Measurements from ENCODE around the gene SLC24A3.

SLC24A3 gene

DNA sequence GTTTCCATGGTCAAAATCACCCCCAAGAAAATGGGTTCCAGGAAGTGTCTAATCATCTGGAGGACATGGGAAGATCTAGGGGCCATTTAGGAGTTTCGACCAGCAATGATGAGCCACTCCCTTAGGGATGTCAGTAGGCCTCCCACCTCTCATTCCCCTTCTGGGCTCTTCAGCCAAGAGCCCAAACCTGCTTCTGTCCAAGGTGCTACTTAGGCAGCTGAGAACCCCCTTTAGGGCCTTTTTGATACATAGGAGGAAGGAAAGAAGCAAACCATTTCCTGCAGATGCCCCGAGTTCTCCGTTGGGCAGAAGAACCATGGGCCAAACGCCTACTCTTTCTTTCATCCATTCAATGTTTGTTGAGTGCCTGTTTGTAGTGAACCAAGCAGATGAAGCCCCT lies 404.2 kb downstream of the SLC24A3 start:
- H3K27me3 ChIP-seq (ENCODE audit: control insufficient read depth, insufficient read depth, low read length): no peaks in the 10 kb centered on the region
- no peak overlapping the region for H3K4me3 ChIP-seq (ENCODE audit: low read length)
- H3K9ac ChIP-seq (ENCODE audit: low read depth, low read length): no peak overlapping the region
- H3K9me3 ChIP-seq (replicated peaks; ENCODE audit: low read length): no peaks in the 10 kb centered on the region
- H3K4me2 ChIP-seq (ENCODE audit: low read length): no peak overlapping the region
- no peaks in the 10 kb centered on the region for H3K36me3 ChIP-seq (ENCODE audit: insufficient read depth, low read length)
- peaks cover 5% of the 10 kb centered on the region for H3K4me1 ChIP-seq (ENCODE audit: control insufficient read depth, insufficient read depth, low read length)

DNA sequence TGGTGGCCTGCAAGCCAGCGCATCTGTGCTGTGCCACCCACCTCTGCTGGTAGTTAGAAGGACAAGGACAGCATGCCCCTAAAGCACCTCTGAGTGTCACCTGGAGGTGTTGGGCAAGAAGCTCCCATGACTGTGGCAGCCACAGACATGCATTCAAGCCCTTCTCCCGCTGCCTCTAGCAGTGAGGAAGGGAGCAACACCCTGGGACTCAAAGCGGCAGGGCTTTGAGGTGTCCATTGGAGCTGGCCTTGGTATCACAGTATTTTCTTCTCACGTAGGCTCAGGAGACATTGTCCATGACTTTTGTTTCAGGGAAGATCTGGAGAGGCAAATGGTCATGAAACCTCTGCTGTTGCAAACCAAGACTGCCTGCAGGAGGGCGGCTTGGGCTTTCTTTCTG lies 404.8 kb downstream of the SLC24A3 start:
- no peaks in the 10 kb centered on the region for H3K27me3 ChIP-seq (ENCODE audit: control insufficient read depth, insufficient read depth, low read length)
- H3K4me3 ChIP-seq (ENCODE audit: low read length): no peak overlapping the region
- no peaks in the 10 kb centered on the region for H3K36me3 ChIP-seq (ENCODE audit: insufficient read depth, low read length)
- no peaks in the 10 kb centered on the region for H3K9me3 ChIP-seq (replicated peaks; ENCODE audit: low read length)
- H3K4me2 ChIP-seq (ENCODE audit: low read length): no peak overlapping the region
- peaks cover 5% of the 10 kb centered on the region for H3K4me1 ChIP-seq (ENCODE audit: control insufficient read depth, insufficient read depth, low read length)
- H3K9ac ChIP-seq (ENCODE audit: low read depth, low read length): no peak overlapping the region

DNA sequence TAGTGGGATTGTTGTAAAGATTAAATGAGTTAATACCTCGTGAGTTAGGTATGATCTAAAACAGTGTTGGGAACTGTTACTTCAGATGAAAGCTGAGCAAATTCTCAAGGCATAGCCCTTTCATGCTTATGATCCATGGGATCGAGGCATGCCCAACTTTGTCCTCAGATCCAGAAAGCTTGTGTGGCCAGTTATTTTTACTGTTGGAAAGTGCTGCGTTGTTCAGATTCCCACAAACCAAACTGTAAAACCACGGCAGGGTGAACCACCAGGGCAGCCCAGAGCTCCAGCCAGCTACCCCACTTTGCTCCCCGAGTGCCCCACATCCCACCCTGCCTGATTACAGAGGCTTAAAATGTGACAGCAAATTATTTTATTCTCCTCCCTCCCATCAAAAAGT lies 406.3 kb downstream of the SLC24A3 start:
- H3K9ac ChIP-seq (ENCODE audit: low read depth, low read length): no peak overlapping the region
- no peak overlapping the region for H3K4me2 ChIP-seq (ENCODE audit: low read length)
- H3K36me3 ChIP-seq (ENCODE audit: insufficient read depth, low read length): no peaks in the 10 kb centered on the region

DNA sequence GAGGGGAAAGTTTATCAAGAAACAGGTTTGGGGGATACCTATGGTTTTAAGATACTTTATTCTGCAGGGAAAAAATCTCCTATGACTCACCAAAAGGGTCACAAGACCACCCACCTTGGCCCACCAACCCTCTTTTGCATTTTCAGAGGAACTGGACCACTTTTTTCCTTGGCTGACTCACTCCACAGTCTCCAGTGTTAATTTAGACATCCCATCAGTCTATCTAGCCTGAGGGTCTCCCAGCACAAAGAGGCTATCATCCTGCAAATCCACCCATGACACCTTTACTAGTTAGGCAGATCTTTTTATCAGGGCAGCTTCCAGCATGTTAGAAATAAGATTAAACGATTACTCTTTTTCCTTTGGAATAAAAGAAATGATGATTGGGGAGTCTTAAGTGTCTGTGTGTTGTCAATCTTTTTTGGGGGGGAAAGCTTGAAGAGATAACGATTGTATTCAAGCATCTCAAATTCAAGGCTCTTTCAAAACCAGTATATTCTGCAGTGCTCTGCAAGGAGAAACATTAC lies 407.5 kb downstream of the SLC24A3 start:
- H3K4me3 ChIP-seq (ENCODE audit: low read length): no peak overlapping the region
- no peak overlapping the region for H3K9ac ChIP-seq (ENCODE audit: low read depth, low read length)
- H3K4me2 ChIP-seq (ENCODE audit: low read length): no peak overlapping the region
- no peaks in the 10 kb centered on the region for H3K9me3 ChIP-seq (replicated peaks; ENCODE audit: low read length)
- H3K4me1 ChIP-seq (ENCODE audit: control insufficient read depth, insufficient read depth, low read length): peaks cover 8% of the 10 kb centered on the region
- H3K36me3 ChIP-seq (ENCODE audit: insufficient read depth, low read length): no peaks in the 10 kb centered on the region
- no peaks in the 10 kb centered on the region for H3K27me3 ChIP-seq (ENCODE audit: control insufficient read depth, insufficient read depth, low read length)

More for the DNA sequence above, 406.3 kb downstream of the SLC24A3 start:
- Histone ChIP-seq H3K9me3 (replicated peaks; ENCODE audit: low read length) (no peaks in the 10 kb centered on the region), H3K27me3 (ENCODE audit: control insufficient read depth, insufficient read depth, low read length) (no peaks in the 10 kb centered on the region), H3K4me3 (ENCODE audit: low read length) (no peak overlapping the region), H3K4me1 (ENCODE audit: control insufficient read depth, insufficient read depth, low read length) (peaks cover 5% of the 10 kb centered on the region)

DNA sequence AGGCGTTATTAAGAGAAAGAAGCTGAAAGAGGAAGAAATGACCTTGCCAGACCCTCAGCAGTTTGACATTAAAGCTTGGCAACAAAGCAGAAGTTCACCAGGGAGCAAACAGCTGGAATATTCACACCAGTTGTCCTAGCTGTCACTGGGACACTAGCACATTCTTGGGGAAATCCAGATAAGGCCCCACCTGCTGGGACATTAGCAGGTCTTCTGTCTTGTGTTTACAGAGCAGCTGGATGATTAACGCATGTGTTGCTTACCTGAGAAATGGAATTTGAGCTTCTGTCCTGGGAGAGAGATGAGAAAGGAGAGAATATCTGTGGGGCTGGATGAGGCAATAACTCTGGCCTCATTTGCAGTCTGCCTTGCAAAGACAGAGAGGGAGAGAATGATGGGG lies 408.0 kb downstream of the SLC24A3 start:
- H3K4me1 ChIP-seq (ENCODE audit: control insufficient read depth, insufficient read depth, low read length): peaks cover 10% of the 10 kb centered on the region
- H3K9ac ChIP-seq (ENCODE audit: low read depth, low read length): no peak overlapping the region
- H3K36me3 ChIP-seq (ENCODE audit: insufficient read depth, low read length): no peaks in the 10 kb centered on the region
- no peak overlapping the region for H3K4me3 ChIP-seq (ENCODE audit: low read length)
- no peaks in the 10 kb centered on the region for H3K9me3 ChIP-seq (replicated peaks; ENCODE audit: low read length)
- H3K4me2 ChIP-seq (ENCODE audit: low read length): no peak overlapping the region
- H3K27me3 ChIP-seq (ENCODE audit: control insufficient read depth, insufficient read depth, low read length): no peaks in the 10 kb centered on the region

DNA sequence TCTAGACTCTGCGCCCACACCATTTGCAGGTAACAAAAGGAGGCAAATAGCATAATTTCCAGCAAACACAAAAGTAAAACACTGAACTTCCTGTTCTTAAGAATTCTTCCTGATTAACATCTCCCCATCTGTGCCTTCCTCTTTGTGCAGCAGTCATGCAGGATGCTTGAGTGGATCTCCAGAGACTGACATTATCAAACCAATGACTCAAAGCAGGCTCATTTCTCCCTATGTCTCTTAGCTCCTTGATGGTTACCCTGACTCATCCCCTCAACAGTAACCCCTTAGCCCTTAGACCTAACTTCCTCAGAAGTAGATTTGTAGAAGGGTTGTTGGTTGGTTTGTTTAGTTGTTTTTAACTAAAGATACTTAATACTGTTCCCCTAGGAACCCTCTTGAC lies 408.6 kb downstream of the SLC24A3 start:
- Histone ChIP-seq H3K4me1 (ENCODE audit: control insufficient read depth, insufficient read depth, low read length) (peaks cover 10% of the 10 kb centered on the region), H3K9ac (ENCODE audit: low read depth, low read length) (no peak overlapping the region), H3K36me3 (ENCODE audit: insufficient read depth, low read length) (no peaks in the 10 kb centered on the region), H3K27me3 (ENCODE audit: control insufficient read depth, insufficient read depth, low read length) (no peaks in the 10 kb centered on the region), H3K9me3 (replicated peaks; ENCODE audit: low read length) (no peaks in the 10 kb centered on the region), H3K4me2 (ENCODE audit: low read length) (no peak overlapping the region), H3K4me3 (ENCODE audit: low read length) (no peak overlapping the region)

DNA sequence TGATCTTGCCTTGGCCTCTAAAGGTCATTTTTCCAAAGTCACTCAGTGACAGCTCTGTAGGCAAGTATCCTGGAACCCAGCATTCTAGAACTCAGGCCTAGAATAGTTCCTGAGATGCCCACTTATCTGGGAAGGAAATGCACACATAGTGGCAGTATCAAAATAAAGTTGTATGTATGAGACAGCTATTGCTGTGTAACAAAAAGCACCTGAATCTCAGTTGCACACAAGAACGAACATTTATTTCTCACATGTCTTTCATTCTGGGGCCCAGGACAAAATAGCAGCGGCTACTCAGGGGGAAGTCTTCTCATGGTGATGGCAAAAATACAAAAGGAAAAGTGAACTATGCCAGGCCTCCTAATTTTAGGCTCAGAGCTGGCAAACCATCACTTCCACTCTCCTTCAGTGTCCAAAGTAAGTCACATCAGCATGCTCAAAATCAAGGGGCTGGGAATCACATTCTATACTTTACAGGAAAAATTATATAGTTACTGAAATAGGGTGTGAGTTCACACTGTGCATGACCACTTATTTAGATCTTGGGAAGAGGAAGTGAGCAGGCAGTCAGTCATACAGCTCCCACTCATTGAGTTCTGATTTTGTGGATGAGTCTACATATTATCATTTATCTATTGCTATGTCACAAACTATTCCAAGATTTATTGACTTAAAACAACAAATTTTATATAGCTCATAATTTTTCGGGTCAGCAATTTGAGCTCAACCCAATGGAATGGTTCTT lies 412.0 kb downstream of the SLC24A3 start:
- Histone ChIP-seq H3K4me3 (ENCODE audit: low read length) (no peak overlapping the region), H3K27me3 (ENCODE audit: control insufficient read depth, insufficient read depth, low read length) (no peaks in the 10 kb centered on the region), H3K36me3 (ENCODE audit: insufficient read depth, low read length) (no peaks in the 10 kb centered on the region), H3K9me3 (replicated peaks; ENCODE audit: low read length) (no peaks in the 10 kb centered on the region), H3K4me2 (ENCODE audit: low read length) (no peak overlapping the region), H3K4me1 (ENCODE audit: control insufficient read depth, insufficient read depth, low read length) (peaks cover 10% of the 10 kb centered on the region), H3K9ac (ENCODE audit: low read depth, low read length) (no peak overlapping the region)

DNA sequence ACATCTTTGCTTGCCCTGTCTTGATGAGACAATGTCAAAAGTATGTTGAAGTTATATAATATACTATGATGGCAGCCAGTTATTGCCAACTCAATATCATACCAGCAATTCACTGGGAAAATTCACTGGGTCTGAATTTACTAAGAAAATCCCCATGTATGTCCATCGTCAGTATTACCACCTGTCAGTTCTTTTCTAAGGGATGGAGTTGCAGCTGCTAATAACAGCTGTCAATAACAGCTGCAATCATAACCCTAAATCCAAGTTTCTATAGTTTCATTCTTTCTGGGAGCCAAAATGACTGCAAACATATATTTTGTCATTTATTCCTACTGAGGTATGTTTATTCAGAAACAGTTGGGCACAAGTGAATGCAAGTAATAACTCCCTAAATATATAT lies 413.0 kb downstream of the SLC24A3 start:
- H3K4me1 ChIP-seq (ENCODE audit: control insufficient read depth, insufficient read depth, low read length): peaks cover 10% of the 10 kb centered on the region
- no peaks in the 10 kb centered on the region for H3K27me3 ChIP-seq (ENCODE audit: control insufficient read depth, insufficient read depth, low read length)
- no peak overlapping the region for H3K4me2 ChIP-seq (ENCODE audit: low read length)
- no peaks in the 10 kb centered on the region for H3K9me3 ChIP-seq (replicated peaks; ENCODE audit: low read length)
- H3K36me3 ChIP-seq (ENCODE audit: insufficient read depth, low read length): no peaks in the 10 kb centered on the region
- no peak overlapping the region for H3K9ac ChIP-seq (ENCODE audit: low read depth, low read length)
- H3K4me3 ChIP-seq (ENCODE audit: low read length): no peak overlapping the region

DNA sequence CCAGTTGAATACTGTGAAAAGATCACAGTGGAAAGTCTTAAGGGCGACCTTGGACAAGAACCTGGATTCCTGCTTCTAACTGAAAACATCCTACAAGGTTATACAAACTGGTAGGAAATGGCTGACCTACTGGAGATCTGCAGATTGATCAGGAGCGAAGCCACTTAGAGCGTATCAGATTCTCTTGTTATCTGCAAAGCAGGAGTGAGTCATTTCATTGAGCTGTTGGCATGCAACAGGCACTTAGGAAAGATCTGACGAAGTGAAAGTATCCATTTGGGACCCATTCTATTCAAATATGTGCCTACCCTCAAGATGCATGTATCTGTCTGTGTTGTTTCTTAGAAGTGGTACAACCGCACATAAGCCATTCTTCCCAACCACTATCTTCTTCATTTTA lies 414.5 kb downstream of the SLC24A3 start:
- H3K36me3 ChIP-seq (ENCODE audit: insufficient read depth, low read length): no peaks in the 10 kb centered on the region
- H3K4me3 ChIP-seq (ENCODE audit: low read length): no peak overlapping the region
- no peak overlapping the region for H3K9ac ChIP-seq (ENCODE audit: low read depth, low read length)
- H3K9me3 ChIP-seq (replicated peaks; ENCODE audit: low read length): no peaks in the 10 kb centered on the region
- H3K4me2 ChIP-seq (ENCODE audit: low read length): no peak overlapping the region
- H3K27me3 ChIP-seq (ENCODE audit: control insufficient read depth, insufficient read depth, low read length): no peaks in the 10 kb centered on the region
- peaks cover 5% of the 10 kb centered on the region for H3K4me1 ChIP-seq (ENCODE audit: control insufficient read depth, insufficient read depth, low read length)

DNA sequence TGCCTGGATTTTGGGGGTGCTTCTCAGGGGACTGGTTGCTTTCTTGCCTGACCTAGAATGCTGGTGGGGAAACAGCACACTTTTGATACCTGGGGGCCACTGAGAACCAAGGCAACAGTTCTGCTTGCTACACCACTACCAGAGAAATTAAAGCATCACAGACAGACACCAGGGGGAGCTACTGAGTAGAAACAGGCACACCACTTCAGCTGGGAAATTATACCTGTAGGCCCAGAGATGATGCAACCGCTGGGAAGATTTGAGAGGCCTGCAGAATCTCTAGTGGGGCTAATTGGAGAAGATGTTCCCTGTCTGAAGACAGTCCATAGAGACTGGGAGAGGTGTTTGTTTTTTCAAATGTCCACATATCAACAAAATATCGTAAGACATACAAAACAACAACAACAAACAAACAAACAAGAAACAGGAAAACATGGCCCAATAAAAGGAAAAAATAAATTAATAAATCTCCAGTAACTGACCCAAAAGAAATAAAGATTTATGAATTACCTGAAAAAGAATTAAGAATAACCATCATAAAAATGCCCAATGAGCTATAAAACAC lies 416.2 kb downstream of the SLC24A3 start:
- Histone ChIP-seq H3K9ac (ENCODE audit: low read depth, low read length) (no peak overlapping the region), H3K4me3 (ENCODE audit: low read length) (no peak overlapping the region), H3K9me3 (replicated peaks; ENCODE audit: low read length) (no peaks in the 10 kb centered on the region), H3K27me3 (ENCODE audit: control insufficient read depth, insufficient read depth, low read length) (no peaks in the 10 kb centered on the region), H3K4me1 (ENCODE audit: control insufficient read depth, insufficient read depth, low read length) (peaks cover 5% of the 10 kb centered on the region), H3K4me2 (ENCODE audit: low read length) (no peak overlapping the region), H3K36me3 (ENCODE audit: insufficient read depth, low read length) (no peaks in the 10 kb centered on the region)

DNA sequence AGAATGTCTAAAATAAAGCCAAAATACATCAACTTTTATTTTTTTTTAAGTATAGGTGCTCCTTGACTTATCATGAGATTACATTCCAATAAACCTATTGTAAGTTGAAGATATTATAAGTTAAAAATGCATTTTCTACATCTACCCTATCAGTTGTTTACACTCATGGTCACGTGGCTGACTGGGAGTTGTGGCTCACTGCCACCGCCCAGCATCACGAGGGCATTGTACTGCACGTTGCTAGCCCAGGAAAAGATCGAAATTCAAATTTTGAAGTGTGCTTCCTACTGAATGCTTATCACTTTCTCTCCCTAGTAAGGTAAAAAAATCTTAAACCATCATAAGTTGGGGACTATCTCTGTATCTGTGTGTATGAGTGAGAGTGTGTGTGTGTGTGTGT lies 419.0 kb downstream of the SLC24A3 start:
- H3K4me3 ChIP-seq (ENCODE audit: low read length): no peak overlapping the region
- no peaks in the 10 kb centered on the region for H3K4me1 ChIP-seq (ENCODE audit: control insufficient read depth, insufficient read depth, low read length)
- H3K4me2 ChIP-seq (ENCODE audit: low read length): no peak overlapping the region
- no peaks in the 10 kb centered on the region for H3K9me3 ChIP-seq (replicated peaks; ENCODE audit: low read length)
- H3K36me3 ChIP-seq (ENCODE audit: insufficient read depth, low read length): no peaks in the 10 kb centered on the region
- no peaks in the 10 kb centered on the region for H3K27me3 ChIP-seq (ENCODE audit: control insufficient read depth, insufficient read depth, low read length)
- H3K9ac ChIP-seq (ENCODE audit: low read depth, low read length): no peak overlapping the region

DNA sequence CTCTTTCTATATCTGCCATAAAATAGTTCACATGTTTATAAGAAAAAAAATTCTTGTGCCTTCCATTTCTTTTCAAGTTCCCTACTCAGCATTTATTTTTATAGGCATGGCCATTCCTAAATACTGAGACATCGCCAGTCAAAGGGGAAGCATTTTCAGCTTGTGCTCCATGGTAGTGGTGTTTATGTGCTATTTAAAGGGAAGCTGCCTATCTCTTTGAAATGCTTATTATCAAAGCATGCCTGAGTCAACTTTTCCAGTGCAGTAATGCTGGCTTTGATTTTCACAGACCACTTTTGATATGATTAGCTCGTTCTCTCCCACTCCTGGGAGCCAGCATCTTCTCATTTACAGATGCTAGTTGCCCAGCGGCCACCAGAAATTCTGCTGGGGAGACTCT lies 421.5 kb downstream of the SLC24A3 start:
- Histone ChIP-seq H3K4me1 (ENCODE audit: control insufficient read depth, insufficient read depth, low read length) (no peaks in the 10 kb centered on the region), H3K9me3 (replicated peaks; ENCODE audit: low read length) (no peaks in the 10 kb centered on the region), H3K36me3 (ENCODE audit: insufficient read depth, low read length) (no peaks in the 10 kb centered on the region), H3K4me3 (ENCODE audit: low read length) (no peak overlapping the region), H3K4me2 (ENCODE audit: low read length) (no peak overlapping the region), H3K27me3 (ENCODE audit: control insufficient read depth, insufficient read depth, low read length) (no peaks in the 10 kb centered on the region), H3K9ac (ENCODE audit: low read depth, low read length) (no peak overlapping the region)
